GM18508 (cell line): Measurements from ENCODE around the gene ZYG11A.
A peak's percentile ranks its signal among the peaks of the same experiment; 100 is the strongest.
"Not testable (repeated sequence)": the region's sequence is repeated elsewhere in the genome, so short reads cannot be mapped to it uniquely, and the experiment has no call there.

ENCODE experiments used
- ATAC-seq: cut with Tn5 transposase; IDR thresholded peaks from one replicate; pipeline ENCODE4 v1.9.1; 2021; ENCODE audit warnings: moderate number of reproducible peaks; ENCODE audit not compliant: insufficient read depth, unreplicated experiment

Gene ZYG11A

DNA sequence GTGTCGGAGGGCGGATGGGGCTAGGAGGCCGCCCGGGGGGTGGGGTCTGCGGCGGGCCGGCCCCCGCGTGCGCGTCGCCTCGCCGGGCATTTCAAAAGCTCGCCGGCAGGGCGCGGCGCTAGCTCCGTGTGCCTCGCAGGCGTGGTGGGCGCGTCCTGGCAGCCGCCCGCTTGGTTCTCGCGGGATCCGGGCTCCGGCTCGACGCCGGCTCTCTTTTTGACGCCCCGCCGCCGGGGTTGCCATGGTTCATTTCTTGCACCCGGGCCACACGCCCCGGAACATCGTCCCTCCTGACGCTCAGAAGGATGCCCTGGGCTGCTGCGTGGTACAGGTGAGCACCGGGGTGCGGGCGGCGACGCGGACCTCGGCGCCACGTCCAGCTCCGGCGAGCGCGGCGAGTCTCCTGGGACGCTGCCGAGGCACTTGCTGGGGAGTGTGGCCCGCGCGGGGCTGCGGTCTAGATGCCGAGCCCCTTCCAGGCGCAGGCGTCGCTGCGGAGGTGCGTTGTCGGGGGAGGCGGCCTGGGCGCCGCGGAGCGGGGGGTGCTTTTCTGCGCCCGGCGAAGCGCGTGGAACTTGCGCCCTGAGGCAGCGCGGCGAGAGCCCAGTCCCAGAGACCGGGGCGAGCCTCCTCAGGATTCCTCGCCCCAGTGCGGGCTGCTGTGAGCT is at the start of gene ZYG11A:
Gene ZYG11A (plus strand): TSS at position 118 of the 668 bp plus-strand sequence. CDS start 124 bp downstream, at position 242.
- peak; percentile 74 for ATAC-seq

DNA sequence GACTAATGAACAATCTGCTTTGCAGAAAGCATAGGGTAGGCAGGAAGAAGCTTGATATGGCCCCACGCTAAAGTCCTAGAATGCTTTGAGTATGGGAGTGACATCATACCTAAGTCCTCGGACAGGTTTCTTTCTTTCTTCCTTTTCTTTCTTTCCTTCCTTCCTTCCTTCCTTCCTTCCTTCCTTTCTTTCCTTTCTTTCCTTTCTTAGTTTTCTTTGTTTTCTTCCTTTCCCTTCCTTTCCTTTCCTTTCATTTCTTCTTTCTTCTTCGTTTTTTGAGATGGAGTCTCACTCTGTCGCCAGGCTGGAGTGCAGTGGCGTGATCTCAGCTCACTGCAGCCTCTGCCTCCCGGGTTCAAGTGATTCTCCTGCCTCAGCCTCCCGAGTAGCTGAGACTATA is 48.8 kb upstream of the ZYG11A start:
- not testable (repeated sequence) for ATAC-seq

DNA sequence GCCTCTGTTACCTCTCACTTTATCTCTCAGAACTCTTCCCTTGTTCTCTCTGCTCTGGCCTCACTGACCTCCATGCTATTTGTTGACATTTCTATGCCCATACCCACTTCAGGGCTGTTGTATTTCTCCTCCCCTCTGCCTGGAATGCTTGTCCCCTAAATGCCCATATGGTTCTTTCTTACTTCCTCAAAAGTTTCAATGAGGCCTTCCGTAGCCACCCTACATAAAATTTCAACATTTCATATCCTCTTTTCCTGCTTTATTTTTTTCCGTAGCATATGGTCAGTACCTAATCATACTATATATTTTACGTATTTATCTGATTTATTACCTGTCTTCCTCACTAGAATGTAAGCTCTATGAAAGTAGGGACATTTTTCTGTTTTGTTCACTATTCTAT is 47.1 kb upstream of the ZYG11A start:
- ATAC-seq, result no peak

DNA sequence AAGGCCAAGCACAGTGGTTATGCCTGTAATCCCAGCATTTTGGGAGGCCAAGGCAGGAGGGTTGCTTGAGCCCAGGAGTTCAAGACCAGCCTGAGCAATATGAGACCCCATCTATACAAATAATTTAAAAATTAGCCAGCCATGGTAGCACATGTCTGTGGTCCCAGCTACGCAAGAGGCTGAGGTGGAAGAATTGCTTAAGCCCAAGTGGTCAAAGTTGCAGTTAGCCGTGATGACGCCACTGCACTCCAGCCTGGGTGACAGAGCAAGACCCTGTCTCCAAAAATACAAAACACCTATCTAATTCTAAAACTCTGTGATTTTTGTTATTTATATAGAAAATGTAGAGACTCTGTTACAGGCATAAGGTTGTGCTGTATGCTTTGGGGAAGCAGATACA is 44.2 kb upstream of the ZYG11A start:
- ATAC-seq, result no peak

DNA sequence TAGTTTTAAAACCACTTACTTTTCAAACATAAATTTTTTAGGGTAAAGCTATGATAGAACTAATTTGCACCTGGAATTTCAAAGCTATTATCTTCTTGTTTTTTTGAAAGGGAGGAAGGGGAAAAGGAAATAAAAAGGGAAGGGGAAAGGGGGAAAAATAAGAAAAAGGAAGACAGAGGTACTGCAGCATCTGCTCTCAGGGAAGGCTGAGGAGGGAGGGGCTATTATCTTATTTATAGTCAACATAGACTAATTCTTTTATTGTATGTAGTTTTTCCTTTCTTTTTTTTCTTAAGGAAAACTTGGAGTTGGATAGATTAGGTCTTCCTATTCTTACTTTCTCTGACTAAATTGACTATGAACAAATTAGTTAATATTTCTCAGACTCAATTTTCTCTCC is 41.5 kb upstream of the ZYG11A start:
- no peak for ATAC-seq

DNA sequence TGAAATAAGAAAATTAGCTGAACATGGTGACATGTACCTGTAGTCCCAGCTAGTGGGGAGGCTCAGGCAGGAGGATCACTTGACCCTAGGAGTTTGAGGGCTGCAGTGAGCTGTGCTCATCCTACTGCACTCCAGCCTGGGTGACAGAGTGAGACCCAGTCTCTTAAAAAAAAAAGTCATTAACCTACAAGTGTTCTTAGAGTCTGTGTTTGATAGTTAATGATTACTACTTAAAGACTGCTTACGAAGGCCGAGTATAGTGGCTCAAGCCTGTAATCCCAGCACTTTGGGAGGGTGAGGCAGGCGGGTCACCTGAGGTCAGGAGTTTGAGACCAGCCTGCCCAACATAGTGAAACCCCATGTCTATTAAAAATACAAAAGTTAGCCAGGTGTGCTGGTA is 38.5 kb upstream of the ZYG11A start:
- not testable (repeated sequence) for ATAC-seq

DNA sequence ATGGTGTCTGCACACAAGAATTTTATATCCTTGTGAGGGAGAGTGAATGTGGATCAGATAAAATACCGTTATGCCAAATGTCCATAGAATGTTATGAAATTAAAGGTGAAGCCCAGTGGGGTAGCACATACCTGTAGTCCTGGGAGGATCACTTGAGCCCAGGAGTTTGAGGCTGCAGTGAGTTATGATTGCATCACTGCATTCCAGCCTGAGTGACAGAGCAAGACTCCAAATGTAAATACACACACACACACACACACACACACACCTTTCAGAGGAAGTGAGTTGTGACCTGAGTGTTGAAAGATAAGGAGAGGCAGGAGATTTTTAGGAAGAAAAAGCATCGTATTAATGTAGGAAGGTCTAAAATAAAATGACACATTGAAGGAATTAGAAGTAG is 28.1 kb upstream of the ZYG11A start:
- ATAC-seq, result no peak

DNA sequence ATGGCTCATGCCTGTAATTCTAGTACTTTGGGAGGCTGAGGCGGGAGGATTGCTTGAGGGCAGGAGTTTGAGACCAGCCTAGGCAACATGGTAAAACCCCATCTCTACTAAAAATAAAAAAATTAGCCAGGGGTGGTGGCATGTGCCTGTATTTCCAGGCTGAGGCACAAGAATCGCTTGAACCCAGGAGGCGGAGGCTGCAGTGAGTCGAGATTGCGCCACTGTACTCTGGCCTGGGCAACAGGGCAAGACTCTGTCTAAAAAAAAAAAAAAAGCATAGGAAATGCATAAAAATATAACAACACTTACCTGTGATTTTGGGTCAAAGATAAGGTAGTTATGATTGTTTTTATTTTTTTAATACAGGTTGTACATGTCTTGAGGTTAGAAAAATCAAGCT is 21.7 kb upstream of the ZYG11A start:
- ATAC-seq, result not testable (repeated sequence)

DNA sequence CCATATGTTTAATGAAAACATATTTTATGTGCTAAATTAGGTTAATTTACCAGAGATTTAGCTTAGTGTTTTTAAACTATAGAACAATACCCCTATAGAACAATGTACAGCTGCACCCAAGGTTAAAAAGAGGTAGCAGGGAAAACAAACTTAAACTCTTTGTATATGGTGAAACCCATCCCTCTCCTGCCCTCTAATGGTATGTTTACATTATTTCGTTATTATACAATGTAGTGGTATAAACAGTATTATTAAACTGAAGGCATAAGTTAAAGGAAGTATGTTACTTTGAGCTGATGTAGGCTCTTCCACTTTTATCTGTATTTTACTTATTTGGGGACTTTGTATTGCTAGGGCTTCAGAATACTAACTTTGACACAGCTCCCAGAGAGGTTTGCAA is 16.7 kb upstream of the ZYG11A start:
- no peak for ATAC-seq

DNA sequence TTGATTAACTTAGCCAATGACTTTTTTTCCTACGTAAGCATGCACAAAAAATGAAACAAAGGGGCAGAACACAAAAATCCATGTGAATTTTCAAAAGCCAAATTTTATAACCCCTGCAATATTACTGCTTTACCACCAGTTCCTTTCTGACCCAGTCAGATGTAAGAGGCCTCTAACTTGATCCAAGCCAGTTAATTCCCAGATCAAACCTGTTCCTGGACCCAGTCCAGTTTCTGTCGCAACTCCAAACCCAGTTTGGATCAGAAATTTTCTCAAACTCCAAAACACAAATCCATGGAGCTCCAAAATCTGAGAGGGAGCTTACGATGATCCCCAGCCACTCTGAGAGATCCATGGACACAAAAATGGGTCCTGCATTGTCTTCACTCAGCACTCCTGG is 7.8 kb upstream of the ZYG11A start:
- no peak for ATAC-seq

DNA sequence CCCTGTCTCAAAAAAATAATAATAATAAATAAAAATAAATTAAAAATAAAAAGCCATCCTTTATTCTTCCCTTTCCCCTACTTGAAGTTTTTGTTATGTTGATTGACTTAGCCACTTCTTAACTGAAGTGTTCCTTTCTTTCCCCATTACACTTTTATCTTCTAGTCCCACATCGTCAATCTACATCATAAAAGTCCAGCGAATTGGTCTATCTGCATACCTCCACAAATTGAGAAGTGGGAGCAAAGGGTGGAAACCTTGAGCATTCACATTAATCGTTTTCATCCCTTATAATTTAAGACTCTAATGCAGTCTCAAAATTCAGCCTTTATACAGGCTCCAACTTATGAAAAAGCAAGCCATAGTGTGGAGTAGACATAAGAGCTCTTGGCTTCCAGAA is 6.5 kb upstream of the ZYG11A start:
- ATAC-seq, result no peak

DNA sequence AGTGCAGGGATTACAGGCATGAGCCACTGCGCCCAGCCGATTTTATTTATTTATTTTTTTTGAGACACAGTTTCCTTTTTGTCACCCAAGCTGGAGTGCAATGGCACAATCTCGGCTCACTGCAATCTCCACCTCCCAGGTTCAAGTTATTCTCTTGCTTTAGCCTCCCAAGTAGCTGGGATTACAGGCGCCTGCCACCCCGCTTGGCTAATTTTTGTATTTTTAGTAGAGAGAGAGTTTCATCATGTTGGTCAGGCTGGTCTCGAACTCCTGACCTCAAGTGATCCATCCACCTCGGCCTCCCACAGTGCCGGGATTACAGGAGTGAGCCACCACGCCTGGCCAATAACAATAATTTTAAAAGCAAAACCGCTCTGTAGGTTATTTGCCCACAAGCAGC is 3.4 kb upstream of the ZYG11A start:
- ATAC-seq, result not testable (repeated sequence)

DNA sequence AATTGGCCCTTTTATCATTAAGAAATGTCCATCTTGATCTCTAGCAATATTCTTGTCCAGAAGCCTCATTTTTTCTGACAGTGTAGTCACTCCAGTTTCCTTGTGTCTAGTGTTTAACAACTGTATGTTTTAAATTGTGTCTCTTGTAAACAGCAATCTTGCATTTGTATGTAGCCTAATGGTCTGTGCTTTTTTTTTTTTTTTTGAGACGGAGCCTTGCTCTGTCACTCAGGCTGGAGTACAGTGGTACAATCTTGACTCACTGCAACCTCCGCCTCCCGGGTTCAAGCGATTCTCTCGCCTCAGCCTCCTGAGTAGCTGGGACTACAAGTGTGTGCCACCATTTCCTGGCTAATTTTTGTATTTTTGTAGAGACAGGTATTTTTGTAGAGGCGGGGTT is 2.6 kb downstream of the ZYG11A start:
- not testable (repeated sequence) for ATAC-seq

DNA sequence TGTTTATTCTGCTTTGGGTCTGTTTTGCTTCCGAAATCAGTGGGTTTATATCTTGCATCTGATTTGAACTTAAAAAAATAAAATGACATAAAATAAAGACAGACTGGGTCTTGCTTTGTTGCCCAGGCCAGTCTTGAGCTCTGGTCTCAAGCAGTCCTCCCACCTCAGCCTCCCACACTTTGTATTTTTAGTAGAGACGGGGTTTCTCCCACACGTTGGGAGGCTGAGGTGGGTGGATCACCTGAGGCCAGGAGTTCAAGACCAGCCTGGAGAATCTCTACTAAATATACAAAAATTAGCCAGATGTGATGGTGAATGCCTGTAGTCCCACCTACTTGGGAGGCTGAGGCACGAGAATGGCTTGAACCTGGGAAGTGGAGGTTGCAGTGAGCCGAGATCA is 5.9 kb downstream of the ZYG11A start:
- ATAC-seq, result no peak

DNA sequence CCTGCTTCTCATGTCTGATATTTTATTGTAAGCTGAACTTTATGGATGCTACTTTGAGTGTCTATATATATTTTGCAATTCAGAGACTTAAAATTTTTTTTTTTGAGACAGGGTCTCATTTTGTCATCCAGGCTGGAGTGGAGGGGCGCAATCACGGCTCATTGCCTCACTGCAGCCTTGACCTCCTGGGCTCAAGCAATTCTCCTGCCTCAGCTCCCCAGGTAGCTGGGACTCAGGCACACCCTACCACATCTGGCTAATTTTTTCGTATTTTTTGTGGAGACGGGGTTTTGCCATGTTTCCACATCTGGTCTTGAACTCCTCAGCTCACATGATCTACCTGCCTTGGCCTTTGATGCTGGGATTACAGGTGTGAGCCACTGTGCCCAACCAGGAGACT is 8.4 kb downstream of the ZYG11A start:
- ATAC-seq, result no peak

DNA sequence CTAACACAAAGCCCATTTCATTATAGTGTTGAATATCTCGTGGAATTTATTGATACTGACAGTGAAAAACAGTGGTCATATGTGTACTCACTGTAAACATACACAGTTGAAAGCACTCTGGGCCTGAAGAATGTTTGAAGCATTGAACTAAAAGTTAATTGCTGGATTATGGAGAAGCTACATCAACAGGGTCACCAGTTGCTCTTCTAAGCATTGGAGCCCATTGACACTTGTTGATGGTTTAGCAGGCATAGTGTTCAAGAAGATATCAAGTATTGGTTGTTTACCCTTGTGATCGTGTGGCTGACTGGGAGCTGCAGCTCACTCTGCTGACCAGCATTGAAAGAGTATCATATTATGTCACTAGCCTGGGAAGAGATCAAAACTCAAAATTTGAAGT is 10.3 kb downstream of the ZYG11A start:
- no peak for ATAC-seq

DNA sequence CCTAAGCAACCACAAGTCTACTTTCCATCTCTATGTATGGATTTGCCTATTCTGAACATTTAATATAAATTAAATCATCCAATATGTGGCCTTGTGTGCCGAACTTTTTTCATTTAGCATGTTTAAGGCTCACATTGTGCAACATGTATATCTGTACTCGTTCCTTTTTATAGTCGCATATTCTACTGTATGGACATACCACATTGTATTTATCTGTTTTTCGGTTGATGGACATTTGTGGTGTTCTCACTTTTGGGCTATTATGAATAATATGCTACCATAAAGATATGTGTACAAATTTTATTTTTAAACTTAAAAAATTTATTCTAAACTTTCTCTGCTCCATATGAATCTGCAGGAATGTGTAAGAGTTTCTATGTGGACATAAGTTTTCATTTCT is 13.0 kb downstream of the ZYG11A start:
- ATAC-seq, result no peak

DNA sequence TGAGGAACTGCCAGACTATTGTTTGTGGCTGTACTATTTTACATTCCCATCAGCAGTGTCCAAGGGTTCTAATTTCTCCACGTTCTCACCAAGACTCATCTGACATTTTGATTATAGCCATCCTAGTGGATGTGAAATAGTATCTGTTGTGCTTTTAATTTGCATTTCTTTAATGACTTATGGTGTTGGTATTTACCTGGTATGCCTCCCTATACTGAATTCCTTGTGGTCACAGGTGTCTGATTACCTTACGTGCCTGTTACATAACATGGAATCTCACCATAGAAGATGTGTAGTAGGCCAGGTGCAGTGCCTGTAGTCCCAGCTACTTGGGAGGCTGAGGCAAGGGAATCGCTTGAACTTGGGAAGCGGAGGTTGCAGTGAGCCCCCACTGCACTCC is 13.5 kb downstream of the ZYG11A start:
- ATAC-seq, result no peak

DNA sequence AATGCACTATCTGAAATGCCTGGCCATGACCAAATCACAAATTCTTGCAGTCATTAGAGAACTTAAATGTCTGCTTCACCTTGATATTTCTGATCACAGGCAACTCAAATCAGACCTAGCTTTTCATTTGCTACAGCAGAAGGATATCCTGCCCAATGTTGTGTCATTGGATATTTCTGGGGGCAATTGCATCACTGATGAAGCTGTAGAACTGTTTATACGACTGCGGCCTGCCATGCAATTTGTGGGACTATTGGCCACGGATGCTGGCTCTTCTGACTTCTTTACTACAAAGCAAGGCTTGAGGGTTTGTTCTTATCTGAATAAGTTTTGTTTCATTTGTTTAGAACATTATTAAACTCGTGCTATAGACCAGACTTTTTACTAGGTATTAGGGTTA is 14.9 kb downstream of the ZYG11A start:
- no peak for ATAC-seq

DNA sequence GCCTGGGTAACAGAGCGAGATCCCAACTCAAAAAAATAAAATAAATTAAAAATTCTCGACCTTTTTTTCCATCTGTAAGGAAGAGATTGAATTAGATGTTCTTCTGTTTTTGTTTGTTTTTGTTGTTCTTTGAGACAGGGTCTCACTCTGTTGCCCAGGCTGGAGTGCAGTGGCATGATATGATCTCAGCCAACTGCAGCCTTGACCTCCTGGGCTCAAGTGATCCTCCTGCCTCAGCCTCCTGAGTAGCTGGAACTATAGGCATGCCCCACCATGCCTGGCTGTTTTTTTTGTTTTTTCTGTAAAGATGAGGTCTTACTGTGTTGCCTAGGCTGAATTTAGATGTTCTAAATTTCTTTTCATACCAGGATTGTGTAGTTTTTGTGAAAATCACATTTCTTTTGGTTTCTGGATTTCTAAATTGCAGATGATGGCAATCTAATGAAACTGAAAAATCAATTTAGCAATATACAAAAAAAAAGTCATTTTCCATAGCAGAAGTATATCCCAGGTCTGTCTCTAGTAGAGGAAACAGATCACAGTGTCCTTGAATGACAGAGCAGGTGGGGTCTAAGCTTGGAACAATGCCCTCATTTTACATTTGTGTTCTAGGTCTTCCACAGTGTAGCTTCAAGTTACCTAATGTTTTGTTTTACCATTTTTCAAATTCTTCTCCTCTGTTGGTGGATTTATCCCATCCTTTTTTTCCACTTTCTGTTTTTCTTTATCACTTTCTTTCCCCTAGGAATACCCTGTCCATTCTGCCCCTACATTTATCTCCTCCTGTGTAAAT is 20.3 kb downstream of the ZYG11A start:
- ATAC-seq, result no peak

DNA sequence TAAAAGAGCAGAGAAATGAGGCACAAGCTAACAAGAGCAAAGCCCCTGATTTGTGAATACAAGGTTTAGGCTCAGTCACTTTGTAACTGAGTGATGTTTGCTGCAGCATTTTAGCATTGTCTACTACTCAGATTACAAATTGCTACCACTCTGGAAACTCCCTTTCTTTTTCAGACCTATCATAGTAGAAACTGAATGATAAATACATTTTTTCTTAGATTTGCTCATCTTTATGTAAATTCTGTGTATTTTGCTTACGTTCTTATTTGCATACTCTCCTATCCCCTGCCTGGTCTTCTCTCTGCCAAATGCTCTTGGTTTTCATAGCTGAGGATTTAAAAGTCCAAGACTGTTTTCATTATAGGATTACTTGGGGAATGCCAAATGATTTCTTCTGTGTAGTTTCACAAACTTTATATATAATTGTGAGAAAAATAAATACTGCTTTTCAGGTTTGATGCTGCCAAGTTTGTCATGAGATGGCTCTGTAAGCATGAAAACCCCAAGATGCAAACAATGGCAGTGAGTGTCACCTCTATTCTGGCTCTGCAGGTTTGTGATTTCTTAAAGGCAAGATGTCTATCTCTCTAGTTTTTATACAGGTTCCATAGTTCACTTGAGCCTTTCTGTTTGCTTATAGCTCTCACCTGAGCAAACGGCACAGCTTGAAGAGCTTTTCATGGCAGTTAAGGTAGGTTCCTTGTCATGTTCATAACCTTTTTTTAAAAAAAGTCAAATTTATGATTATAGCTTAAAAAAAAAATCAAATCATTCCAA is 24.7 kb downstream of the ZYG11A start:
- ATAC-seq, result peak; percentile 62
